ENCODE results near the gene AQP1. TPM values are rescaled to one million over a fixed set of nuclear protein-coding genes. Genes with fewer than 3 reads are reported as not detected.

AQP1 gene
- total RNA-seq, 1 donor from 2014 or later: not detected

DNA sequence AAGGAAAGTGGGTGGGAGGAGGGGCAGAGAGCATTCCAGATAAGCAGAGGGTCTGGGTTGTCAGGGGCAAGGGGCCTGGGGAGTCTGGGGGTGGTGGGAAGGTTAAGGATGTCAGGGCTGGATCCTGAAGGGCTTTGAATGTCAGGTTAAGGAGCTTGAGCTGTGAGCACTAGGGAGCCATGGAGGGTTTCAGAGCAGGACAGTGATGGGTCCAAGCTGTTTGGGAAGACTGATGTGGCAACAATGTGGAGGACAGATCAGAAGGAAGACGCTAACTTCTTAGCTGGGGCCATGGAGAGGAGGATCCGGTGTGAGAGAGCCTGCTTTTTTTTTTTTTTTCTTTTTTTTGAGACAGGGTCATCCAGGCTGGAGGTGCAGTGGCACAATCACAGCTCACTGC, 13.9 kb upstream of the AQP1 start:
- no peak for DNase-seq
- Mint-ChIP-seq H3K27ac (ENCODE audit: unreplicated experiment) (no peak overlapping the region), H3K4me3 (ENCODE audit: unreplicated experiment) (no peak overlapping the region), H3K9me3 (ENCODE audit: unreplicated experiment) (no peaks in the 10 kb centered on the region), H3K36me3 (ENCODE audit: unreplicated experiment) (no peaks in the 10 kb centered on the region), H3K4me1 (ENCODE audit: low read depth, unreplicated experiment) (no peaks in the 10 kb centered on the region), H3K27me3 (ENCODE audit: unreplicated experiment) (peaks cover 7% of the 10 kb centered on the region)
- TF ChIP-seq CTCF (IDR thresholded peaks at IDR 0.05; ENCODE audit: partially characterized antibody, unreplicated experiment): no peak

DNA sequence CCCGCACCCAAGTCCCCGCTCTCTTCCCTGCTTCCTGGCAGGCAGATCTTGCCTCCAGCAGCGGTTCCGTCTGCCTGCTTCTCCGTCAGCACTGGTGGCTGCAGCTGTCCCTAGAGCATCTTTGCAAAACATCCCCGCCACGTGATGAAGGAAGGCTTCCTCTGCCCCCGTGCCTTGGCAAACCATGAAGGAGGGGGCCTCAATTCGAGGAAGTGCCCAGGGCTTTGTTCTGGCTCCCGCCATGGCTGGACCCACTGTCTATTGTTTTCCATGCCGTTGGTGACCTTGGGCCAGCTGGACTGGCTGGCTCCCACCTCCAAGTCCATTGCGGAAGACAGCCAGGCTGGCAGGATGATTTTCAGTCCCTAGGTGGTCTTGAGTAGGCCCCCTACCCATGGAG, 13.2 kb upstream of the AQP1 start:
- no peak overlapping the region for H3K4me3 Mint-ChIP-seq (ENCODE audit: unreplicated experiment)
- no peak overlapping the region for H3K27ac Mint-ChIP-seq (ENCODE audit: unreplicated experiment)
- H3K36me3 Mint-ChIP-seq (ENCODE audit: unreplicated experiment): no peaks in the 10 kb centered on the region
- H3K4me1 Mint-ChIP-seq (ENCODE audit: low read depth, unreplicated experiment): no peaks in the 10 kb centered on the region
- H3K9me3 Mint-ChIP-seq (ENCODE audit: unreplicated experiment): no peaks in the 10 kb centered on the region
- peaks cover 7% of the 10 kb centered on the region for H3K27me3 Mint-ChIP-seq (ENCODE audit: unreplicated experiment)
- DNase-seq: no peak
- TF ChIP-seq CTCF (IDR thresholded peaks at IDR 0.05; ENCODE audit: partially characterized antibody, unreplicated experiment): no peak

DNA sequence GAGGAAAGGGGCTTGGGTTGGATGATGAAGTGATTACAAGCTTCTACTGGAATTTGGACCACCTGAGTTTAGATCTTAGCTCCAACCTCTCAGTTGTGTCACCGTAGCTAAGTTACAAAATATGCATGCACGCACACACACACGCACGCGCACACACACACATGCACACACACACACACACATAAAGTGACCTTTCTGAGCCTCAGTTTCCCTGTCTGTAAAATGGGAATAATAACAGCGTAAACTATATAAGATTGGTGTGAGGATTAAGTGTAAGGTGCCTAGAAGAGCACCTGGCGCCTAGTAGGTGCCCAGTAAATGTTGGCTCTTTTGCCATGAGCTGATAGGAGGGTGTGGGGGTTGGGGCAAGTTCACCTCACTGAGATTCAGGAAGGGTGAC, 12.6 kb upstream of the AQP1 start:
- Mint-ChIP-seq H3K9me3 (ENCODE audit: unreplicated experiment) (no peaks in the 10 kb centered on the region), H3K36me3 (ENCODE audit: unreplicated experiment) (no peaks in the 10 kb centered on the region), H3K27me3 (ENCODE audit: unreplicated experiment) (peaks cover 10% of the 10 kb centered on the region), H3K4me3 (ENCODE audit: unreplicated experiment) (no peak overlapping the region), H3K4me1 (ENCODE audit: low read depth, unreplicated experiment) (no peaks in the 10 kb centered on the region), H3K27ac (ENCODE audit: unreplicated experiment) (no peak overlapping the region)
- TF ChIP-seq CTCF (IDR thresholded peaks at IDR 0.05; ENCODE audit: partially characterized antibody, unreplicated experiment): no peak
- DNase-seq: no peak

DNA sequence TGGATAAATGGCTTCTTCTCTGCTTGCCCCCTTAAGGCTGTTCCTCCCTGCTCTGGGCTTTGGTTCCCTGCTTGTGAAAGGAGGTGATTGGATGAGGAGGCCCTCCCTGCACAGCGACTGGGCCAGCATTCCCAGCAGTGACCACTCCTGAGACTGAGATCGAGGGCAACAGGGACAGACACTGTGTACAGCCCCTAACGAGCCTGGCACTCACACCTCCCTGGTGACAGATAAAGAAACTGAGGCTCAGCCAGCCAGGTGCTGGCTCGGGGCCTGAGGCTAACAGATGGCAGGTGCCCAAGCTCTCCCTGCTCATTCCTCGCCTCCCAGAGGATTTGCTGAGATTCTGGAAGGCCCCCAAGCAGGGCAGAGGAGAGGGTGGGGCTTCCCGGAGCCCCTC, 12.0 kb upstream of the AQP1 start:
- H3K4me1 Mint-ChIP-seq (ENCODE audit: low read depth, unreplicated experiment): no peaks in the 10 kb centered on the region
- TF ChIP-seq CTCF (IDR thresholded peaks at IDR 0.05; ENCODE audit: partially characterized antibody, unreplicated experiment): no peak
- no peaks in the 10 kb centered on the region for H3K9me3 Mint-ChIP-seq (ENCODE audit: unreplicated experiment)
- H3K27ac Mint-ChIP-seq (ENCODE audit: unreplicated experiment): no peak overlapping the region
- no peak for DNase-seq
- no peak overlapping the region for H3K4me3 Mint-ChIP-seq (ENCODE audit: unreplicated experiment)
- H3K27me3 Mint-ChIP-seq (ENCODE audit: unreplicated experiment): peaks cover 11% of the 10 kb centered on the region
- H3K36me3 Mint-ChIP-seq (ENCODE audit: unreplicated experiment): no peaks in the 10 kb centered on the region

DNA sequence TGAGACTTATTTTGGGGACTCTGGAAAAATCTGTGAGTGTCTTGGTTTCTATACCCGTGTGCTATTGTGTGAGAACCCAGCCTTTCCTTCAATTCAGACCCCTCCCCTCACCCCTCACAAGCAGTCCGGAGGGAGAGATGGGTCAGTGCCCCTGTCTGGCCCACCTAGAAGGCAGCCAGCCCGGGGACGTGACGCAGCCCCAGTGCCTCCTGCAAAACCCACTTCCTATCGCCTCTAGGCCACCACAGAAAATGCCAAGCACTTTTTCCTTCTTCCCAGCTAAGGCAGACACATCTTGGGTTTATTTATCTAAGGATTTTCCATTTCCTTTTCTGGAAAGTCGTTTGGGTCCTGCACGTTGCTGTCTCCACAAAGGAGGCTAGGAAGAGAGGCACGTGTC, 11.6 kb upstream of the AQP1 start:
- DNase-seq: no peak
- Mint-ChIP-seq H3K36me3 (ENCODE audit: unreplicated experiment) (no peaks in the 10 kb centered on the region), H3K4me3 (ENCODE audit: unreplicated experiment) (no peak overlapping the region), H3K27me3 (ENCODE audit: unreplicated experiment) (peaks cover 11% of the 10 kb centered on the region), H3K9me3 (ENCODE audit: unreplicated experiment) (no peaks in the 10 kb centered on the region), H3K4me1 (ENCODE audit: low read depth, unreplicated experiment) (no peaks in the 10 kb centered on the region), H3K27ac (ENCODE audit: unreplicated experiment) (no peak overlapping the region)
- no peak for TF ChIP-seq CTCF (IDR thresholded peaks at IDR 0.05; ENCODE audit: partially characterized antibody, unreplicated experiment)

Measured in glutamatergic neuron (in vitro differentiated cells).